Body of pancreas (tissue), 4 donors: Measurements from ENCODE around the gene PRKAG2.

Experiments
- POLR2A ChIP-seq, 3 donors: fragments of 450-650 bp; IDR thresholded peaks; one replicate each; pipeline ENCODE4 v1.6.1; 2016; ENCODE audit warnings: antibody characterized with exemption in 3 of 3, mild to moderate bottlenecking in 2 of 3
- TF ChIP-seq, protein P1 (sequence below), 7 experiments: fragments of 450-650 bp in 4 of 7; fragments of 200-600 bp in 3 of 7; sonication (generic) in 3 of 7; IDR thresholded peaks; one replicate each; pipeline ENCODE4 v1.5.1; 2016 to 2019; ENCODE audit warnings: antibody characterized with exemption in 7 of 7

DNA sequence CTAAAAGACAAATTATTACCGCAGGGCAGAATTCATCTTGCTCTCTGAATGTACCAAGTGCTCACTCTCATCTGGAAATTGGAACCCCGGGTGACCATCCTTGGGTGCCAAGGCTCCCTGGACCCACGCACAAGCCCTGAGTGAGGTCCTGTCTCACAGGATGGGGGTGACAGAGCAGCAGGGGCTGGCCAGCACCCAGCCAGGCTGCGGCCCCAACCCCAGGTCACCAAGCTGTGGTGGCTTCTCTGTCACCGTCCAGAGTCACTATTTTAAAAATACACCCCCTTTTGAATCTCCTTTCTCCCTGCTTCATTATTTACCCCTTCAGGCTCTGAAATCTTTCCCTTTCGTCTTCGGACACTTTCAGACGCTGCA, 148.6 kb downstream of the PRKAG2 start:
- TF ChIP-seq, protein P1, sequence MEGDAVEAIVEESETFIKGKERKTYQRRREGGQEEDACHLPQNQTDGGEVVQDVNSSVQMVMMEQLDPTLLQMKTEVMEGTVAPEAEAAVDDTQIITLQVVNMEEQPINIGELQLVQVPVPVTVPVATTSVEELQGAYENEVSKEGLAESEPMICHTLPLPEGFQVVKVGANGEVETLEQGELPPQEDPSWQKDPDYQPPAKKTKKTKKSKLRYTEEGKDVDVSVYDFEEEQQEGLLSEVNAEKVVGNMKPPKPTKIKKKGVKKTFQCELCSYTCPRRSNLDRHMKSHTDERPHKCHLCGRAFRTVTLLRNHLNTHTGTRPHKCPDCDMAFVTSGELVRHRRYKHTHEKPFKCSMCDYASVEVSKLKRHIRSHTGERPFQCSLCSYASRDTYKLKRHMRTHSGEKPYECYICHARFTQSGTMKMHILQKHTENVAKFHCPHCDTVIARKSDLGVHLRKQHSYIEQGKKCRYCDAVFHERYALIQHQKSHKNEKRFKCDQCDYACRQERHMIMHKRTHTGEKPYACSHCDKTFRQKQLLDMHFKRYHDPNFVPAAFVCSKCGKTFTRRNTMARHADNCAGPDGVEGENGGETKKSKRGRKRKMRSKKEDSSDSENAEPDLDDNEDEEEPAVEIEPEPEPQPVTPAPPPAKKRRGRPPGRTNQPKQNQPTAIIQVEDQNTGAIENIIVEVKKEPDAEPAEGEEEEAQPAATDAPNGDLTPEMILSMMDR (IDR thresholded peaks at IDR 0.05), result no peak
- no peak for TF ChIP-seq POLR2A (IDR thresholded peaks at IDR 0.05)
